GM21737 (cell line): ENCODE results near the gene HACE1.
"Not testable (repeated sequence)": the region's sequence is repeated elsewhere in the genome, so short reads cannot be mapped to it uniquely, and the experiment has no call there.

Source experiments
- ATAC-seq: cut with Tn5 transposase; IDR thresholded peaks from one replicate; pipeline ENCODE4 v1.9.1; 2021; ENCODE audit warnings: mild to moderate bottlenecking, moderate library complexity; ENCODE audit not compliant: unreplicated experiment

The HACE1 gene

GRCh38 chr6:104829183-104829958 is 30.3 kb downstream of the HACE1 start:
- no peak for ATAC-seq

- ATAC-seq = no peak
These were observed 31.2 kb downstream of the HACE1 start for GRCh38 chr6:104828478-104828877.

- not testable (repeated sequence) for ATAC-seq
These were observed 38.9 kb downstream of the HACE1 start for GRCh38 chr6:104820820-104821219.

GRCh38 chr6:104816125-104816524 is 43.6 kb downstream of the HACE1 start:
- ATAC-seq = no peak

GRCh38 chr6:104814743-104815142 is 45.0 kb downstream of the HACE1 start:
- no peak for ATAC-seq

- no peak for ATAC-seq
These were observed 46.2 kb downstream of the HACE1 start for GRCh38 chr6:104813552-104813951.

- ATAC-seq = no peak
These were observed 50.6 kb downstream of the HACE1 start for GRCh38 chr6:104809116-104809515.

- not testable (repeated sequence) for ATAC-seq
These were observed 54.4 kb downstream of the HACE1 start for GRCh38 chr6:104805335-104805734.

GRCh38 chr6:104799134-104799657 is 60.5 kb downstream of the HACE1 start:
- no peak for ATAC-seq

GRCh38 chr6:104796031-104796785 is 63.5 kb downstream of the HACE1 start:
- no peak for ATAC-seq

GRCh38 chr6:104795363-104795762 is 64.4 kb downstream of the HACE1 start:
- no peak for ATAC-seq

GRCh38 chr6:104789770-104790190 is 69.9 kb downstream of the HACE1 start:
- peak; percentile 80 for ATAC-seq

GRCh38 chr6:104788400-104788799 is 71.3 kb downstream of the HACE1 start:
- no peak for ATAC-seq

GRCh38 chr6:104787305-104787704 is 72.4 kb downstream of the HACE1 start:
- no peak for ATAC-seq

GRCh38 chr6:104784884-104785283 is 74.8 kb downstream of the HACE1 start:
- ATAC-seq = no peak

GRCh38 chr6:104771258-104771832 is 88.4 kb downstream of the HACE1 start:
- peak; percentile 58 for ATAC-seq

GRCh38 chr6:104768906-104769305 is 90.8 kb downstream of the HACE1 start:
- ATAC-seq = no peak

- no peak for ATAC-seq
These were observed 93.1 kb downstream of the HACE1 start for GRCh38 chr6:104766595-104766994.

- no peak for ATAC-seq
These were observed 104.8 kb downstream of the HACE1 start for GRCh38 chr6:104754788-104755409.

- ATAC-seq = no peak
These were observed 106.5 kb downstream of the HACE1 start for GRCh38 chr6:104753251-104753650.

GRCh38 chr6:104750449-104750848 is 109.3 kb downstream of the HACE1 start:
- ATAC-seq = no peak
